ENCODE measurements around the gene RPN2. TPM values are rescaled to one million over a fixed set of nuclear protein-coding genes. Genes with fewer than 3 reads are reported as not detected.
A peak's percentile ranks its signal among the peaks of the same experiment; 100 is the strongest.

The RPN2 gene
- total RNA-seq, 1 experiment from 2014 or later: 273 TPM

- no peak for DNase-seq (ENCODE audit: low read depth)
These were observed 39.3 kb downstream of the RPN2 start for GRCh38 chr20:37218441-37218840.

GRCh38 chr20:37218976-37219375 is 39.8 kb downstream of the RPN2 start:
- DNase-seq (ENCODE audit: low read depth): no peak

GRCh38 chr20:37219751-37220668 is 40.9 kb downstream of the RPN2 start:
- no peak for DNase-seq (ENCODE audit: low read depth)

GRCh38 chr20:37220731-37221130 is 41.6 kb downstream of the RPN2 start:
- DNase-seq (ENCODE audit: low read depth): no peak

- DNase-seq (ENCODE audit: low read depth): no peak
These were observed 43.0 kb downstream of the RPN2 start for GRCh38 chr20:37222086-37222485.

GRCh38 chr20:37223053-37223452 is 43.9 kb downstream of the RPN2 start:
- peak; percentile 78 for DNase-seq (ENCODE audit: low read depth)

GRCh38 chr20:37225146-37225545 is 46.0 kb downstream of the RPN2 start:
- no peak for DNase-seq (ENCODE audit: low read depth)

GRCh38 chr20:37226889-37227288 is 47.8 kb downstream of the RPN2 start:
- DNase-seq (ENCODE audit: low read depth): peak; percentile 9

GRCh38 chr20:37228082-37228481 is 49.0 kb downstream of the RPN2 start:
- no peak for DNase-seq (ENCODE audit: low read depth)

GRCh38 chr20:37228656-37229055 is 49.5 kb downstream of the RPN2 start:
- no peak for DNase-seq (ENCODE audit: low read depth)

- DNase-seq (ENCODE audit: low read depth): no peak
These were observed 50.2 kb downstream of the RPN2 start for GRCh38 chr20:37229357-37229756.

GRCh38 chr20:37230200-37230599 is 51.1 kb downstream of the RPN2 start:
- DNase-seq (ENCODE audit: low read depth): no peak

GRCh38 chr20:37231947-37232630 is 53.0 kb downstream of the RPN2 start:
- no peak for DNase-seq (ENCODE audit: low read depth)

GRCh38 chr20:37233548-37234253 is 54.6 kb downstream of the RPN2 start:
- DNase-seq (ENCODE audit: low read depth): no peak

- no peak for DNase-seq (ENCODE audit: low read depth)
These were observed 55.1 kb downstream of the RPN2 start for GRCh38 chr20:37234254-37234581.

- no peak for DNase-seq (ENCODE audit: low read depth)
These were observed 55.9 kb downstream of the RPN2 start for GRCh38 chr20:37235065-37235464.

- no peak for DNase-seq (ENCODE audit: low read depth)
These were observed 57.3 kb downstream of the RPN2 start for GRCh38 chr20:37236462-37236861.

- DNase-seq (ENCODE audit: low read depth): no peak
These were observed 58.5 kb downstream of the RPN2 start for GRCh38 chr20:37237656-37238055.

- no peak for DNase-seq (ENCODE audit: low read depth)
These were observed 59.3 kb downstream of the RPN2 start for GRCh38 chr20:37238426-37238825.

GRCh38 chr20:37238935-37239451 is 59.9 kb downstream of the RPN2 start:
- peak; percentile 69 for DNase-seq (ENCODE audit: low read depth)

- no peak for DNase-seq (ENCODE audit: low read depth)
These were observed 61.4 kb downstream of the RPN2 start for GRCh38 chr20:37240337-37241067.
